IMR-90 (cell line): ENCODE data around the gene ZNF761. TPM values are rescaled to one million over a fixed set of nuclear protein-coding genes. Genes with fewer than 3 reads are reported as not detected.

Source experiments
- ATAC-seq: fragments of 200-7000 bp; cut with Tn5 transposase; 2 replicates; pipeline ENCODE4 v1.9.1; 2020; ENCODE audit warnings: low read depth, mild to moderate bottlenecking, moderate library complexity
- BruUV-seq: library from RNA; stranded (reverse); fragments of 400-500 nt; replicated peaks from 2 replicates; lab custom pipeline; 2021; lab: Mats Ljungman, UMichigan
- CTCF ChIA-PET: fragments of 300-600 bp; formaldehyde crosslinking; extraction: SDS; loops from one replicate; lab custom pipeline; 2021; ENCODE audit warnings: antibody characterized with exemption; lab: Yijun Ruan, JAX
- POLR2A ChIA-PET: fragments of 300-600 bp; sonication (Branson Sonifier 250); formaldehyde crosslinking; loops from one replicate; lab custom pipeline; 2022; ENCODE audit warnings: antibody characterized with exemption; ENCODE audit not compliant: unreplicated experiment; lab: Charles Lee
- DNase-seq: peaks from one replicate; pipeline ENCODE4 v3.0.0; 2013
- H2AFZ ChIP-seq: replicated peaks from 2 replicates; pipeline ENCODE3; 2013; ENCODE audit warnings: low read length, mild to moderate bottlenecking; ENCODE audit not compliant: poor library complexity
- H2AK5ac ChIP-seq: 2 replicates; pipeline ENCODE4 v1.6.1; 2013; ENCODE audit warnings: low read depth, low read length, inconsistent platforms
- H2AK9ac ChIP-seq: replicated peaks from 2 replicates; pipeline ENCODE3; 2013; ENCODE audit warnings: mild to moderate bottlenecking, low read depth, low read length, moderate library complexity; ENCODE audit not compliant: poor library complexity
- H2BK120ac ChIP-seq: 2 replicates; pipeline ENCODE4 v1.6.1; 2013; ENCODE audit warnings: low read depth, low read length, inconsistent platforms
- H2BK15ac ChIP-seq: 3 replicates; pipeline ENCODE4 v1.6.1; 2013; ENCODE audit warnings: low read depth, low read length, inconsistent platforms
- H2BK20ac ChIP-seq: 2 replicates; pipeline ENCODE4 v1.6.1; 2013; ENCODE audit warnings: low read depth, mild to moderate bottlenecking, inconsistent platforms, low read length, moderate library complexity
- H2BK5ac ChIP-seq: 2 replicates; pipeline ENCODE4 v1.6.1; 2013; ENCODE audit warnings: mild to moderate bottlenecking, low read depth, low read length, inconsistent platforms; ENCODE audit not compliant: poor library complexity, severe bottlenecking
- H3K14ac ChIP-seq: replicated peaks from 2 replicates; pipeline ENCODE4 v1.6.1; 2013; ENCODE audit warnings: low read depth, low read length, inconsistent platforms
- H3K18ac ChIP-seq: 2 replicates; pipeline ENCODE4 v1.6.1; 2013; ENCODE audit warnings: low read depth, low read length, control low read depth
- H3K23ac ChIP-seq: 2 replicates; pipeline ENCODE4 v1.6.1; 2013; ENCODE audit warnings: low read depth, low read length, inconsistent platforms
- H3K27ac ChIP-seq: 2 replicates; pipeline ENCODE4 v1.5.1; 2013; ENCODE audit warnings: mild to moderate bottlenecking, control low read depth, low read length; ENCODE audit not compliant: insufficient read depth
- H3K27me3 ChIP-seq: 2 replicates; pipeline ENCODE4 v1.6.1; 2013; ENCODE audit warnings: low read length; ENCODE audit not compliant: control insufficient read depth, insufficient read depth
- H3K36me3 ChIP-seq: 2 replicates; pipeline ENCODE4 v1.6.1; 2013; ENCODE audit warnings: low read length, mixed read lengths; ENCODE audit not compliant: control insufficient read depth, insufficient read depth
- H3K4ac ChIP-seq: 2 replicates; pipeline ENCODE4 v1.6.1; 2013; ENCODE audit warnings: low read depth, low read length, inconsistent platforms
- H3K4me1 ChIP-seq: 2 replicates; pipeline ENCODE4 v1.6.1; 2013; ENCODE audit warnings: low read length, mixed read lengths; ENCODE audit not compliant: control insufficient read depth, insufficient read depth
- H3K4me2 ChIP-seq: 2 replicates; pipeline ENCODE4 v1.6.1; 2013; ENCODE audit warnings: low read depth, mild to moderate bottlenecking, control low read depth, low read length, moderate library complexity
- H3K4me3 ChIP-seq: 2 replicates; pipeline ENCODE4 v1.5.1; 2013; ENCODE audit warnings: low read depth, mild to moderate bottlenecking, control low read depth, low read length, moderate library complexity; ENCODE audit not compliant: insufficient read depth
- H3K56ac ChIP-seq: 2 replicates; pipeline ENCODE4 v1.6.1; 2013; ENCODE audit warnings: low read length, inconsistent platforms; ENCODE audit not compliant: insufficient read depth; ENCODE audit errors: extremely low read depth
- H3K79me1 ChIP-seq, 2 experiments: 2 replicates each; pipeline ENCODE4 v1.6.1; 2013; ENCODE audit warnings: low read length in 2 of 2, inconsistent platforms in 1 of 2, low read depth in 1 of 2
- H3K9ac ChIP-seq: 2 replicates; pipeline ENCODE4 v1.6.1; 2013; ENCODE audit warnings: low read depth, low read length, control low read depth
- H3K9me1 ChIP-seq: 2 replicates; pipeline ENCODE4 v1.6.1; 2013; ENCODE audit warnings: low read length, inconsistent platforms; ENCODE audit not compliant: insufficient read depth
- H3K9me3 ChIP-seq: 2 replicates; pipeline ENCODE4 v1.6.1; 2013; ENCODE audit warnings: low read length; ENCODE audit not compliant: control insufficient read depth, insufficient read depth
- H4K20me1 ChIP-seq: 2 replicates; pipeline ENCODE4 v1.6.1; 2013; ENCODE audit warnings: low read length, inconsistent platforms; ENCODE audit not compliant: insufficient read depth
- H4K5ac ChIP-seq: 2 replicates; pipeline ENCODE4 v1.6.1; 2013; ENCODE audit warnings: mild to moderate bottlenecking, low read depth, low read length, control low read depth
- H4K8ac ChIP-seq, 2 experiments: 2 replicates each; pipeline ENCODE4 v1.6.1; 2013; ENCODE audit warnings: low read depth in 2 of 2, low read length in 2 of 2, control low read depth in 1 of 2, inconsistent platforms in 1 of 2
- H4K91ac ChIP-seq: 2 replicates; pipeline ENCODE4 v1.6.1; 2013; ENCODE audit warnings: low read depth, low read length, inconsistent platforms; ENCODE audit not compliant: insufficient read depth
- BHLHE40 ChIP-seq: fragments of 150-350 bp; IDR thresholded peaks from 2 replicates; pipeline ENCODE4 v1.6.1; 2016; ENCODE audit warnings: mild to moderate bottlenecking, low read depth, low read length
- CHD1 ChIP-seq: IDR thresholded peaks from 2 replicates; pipeline ENCODE4 v1.6.1; 2012; ENCODE audit warnings: low read depth, low read length, improper control_type of control experiment
- CTCF ChIP-seq: conservative IDR thresholded peaks from 2 replicates; pipeline ENCODE4 v1.5.1; 2012; ENCODE audit warnings: mild to moderate bottlenecking, low read depth, low read length, improper control_type of control experiment
- FOS ChIP-seq: fragments of 150-350 bp; IDR thresholded peaks from 2 replicates; pipeline ENCODE4 v1.6.1; 2016; ENCODE audit warnings: low read depth, low read length
- MAFK ChIP-seq: IDR thresholded peaks from 2 replicates; pipeline ENCODE4 v1.6.1; 2012; ENCODE audit warnings: low read depth, low read length, improper control_type of control experiment
- MAZ ChIP-seq: IDR thresholded peaks from 2 replicates; pipeline ENCODE4 v1.6.1; 2012; ENCODE audit warnings: low read depth, mild to moderate bottlenecking, low read length, improper control_type of control experiment, moderate library complexity, borderline replicate concordance
- MXI1 ChIP-seq: IDR thresholded peaks from 2 replicates; pipeline ENCODE4 v1.6.1; 2012; ENCODE audit warnings: low read depth, mild to moderate bottlenecking, low read length, moderate library complexity, borderline replicate concordance
- NFE2L2 ChIP-seq: fragments of 150-350 bp; IDR thresholded peaks from 2 replicates; pipeline ENCODE4 v1.6.1; 2016; ENCODE audit warnings: low read depth, mild to moderate bottlenecking, low read length
- POLR2A ChIP-seq: IDR thresholded peaks from 2 replicates; pipeline ENCODE4 v1.6.1; 2012; ENCODE audit warnings: mild to moderate bottlenecking, low read depth, low read length
- RCOR1 ChIP-seq: IDR thresholded peaks from 2 replicates; pipeline ENCODE4 v1.6.1; 2012; ENCODE audit warnings: mild to moderate bottlenecking, low read length, improper control_type of control experiment; ENCODE audit not compliant: insufficient replicate concordance
- RFX5 ChIP-seq: IDR thresholded peaks from 2 replicates; pipeline ENCODE4 v1.8.0; 2012; ENCODE audit warnings: low read depth, mild to moderate bottlenecking, low read length, moderate library complexity
- SMC3 ChIP-seq: fragments of 150-350 bp; IDR thresholded peaks from 2 replicates; pipeline ENCODE4 v1.6.1; 2016; ENCODE audit warnings: low read depth, mild to moderate bottlenecking, antibody characterized with exemption, low read length, moderate library complexity
- WGBS, 2 experiments: methylation state at CpG; one replicate each; pipeline versions ENCODE4 v1.1.5 to v1.1.7; 2013; ENCODE audit warnings: missing lambda C conversion rate in 2 of 2; ENCODE audit not compliant: insufficient read length in 1 of 2; ENCODE audit errors: extremely low coverage in 2 of 2; 5-methylcytosine and 5-hydroxymethylcytosine counted together
- dilution Hi-C: fragments of 300-500 bp; cut with HindIII; formaldehyde crosslinking; loops from one replicate; pipeline ENCODE4 v1.14.3; 2018; ENCODE audit warnings: low sequenced_read_pairs; ENCODE audit not compliant: unreplicated experiment
- in situ Hi-C: fragments of 300-500 bp; cut with MboI; formaldehyde crosslinking; loops from 3 replicates; pipeline ENCODE4 v1.14.3; 2019; ENCODE audit warnings: low sequenced_read_pairs, inconsistent platforms, mixed read lengths
- intact Hi-C: fragments of 100-400 bp; cut with micrococcal nuclease; formaldehyde crosslinking; loops from 2 replicates; pipeline ENCODE4 v1.10.0; 2022
- polyA plus RNA-seq, 3 experiments: library from polyadenylated mRNA; depleted of rRNA; stranded (reverse); fragments of >200 nt; gene quantifications; 2 replicates each; pipeline ENCODE4 v1.2.3, GENCODE V29; 2012; ENCODE audit warnings: low replicate concordance in 1 of 3
- total RNA-seq: library from RNA; depleted of rRNA; stranded (reverse); fragments of >200 nt; gene quantifications from 2 replicates; pipeline ENCODE4 v1.2.3, GENCODE V29; 2012
- TF ChIP-seq, protein P1 (sequence below): fragments of 150-350 bp; IDR thresholded peaks from 2 replicates; pipeline ENCODE4 v1.6.1; 2017; ENCODE audit warnings: mild to moderate bottlenecking, antibody characterized with exemption, low read length, low read depth
- TF ChIP-seq, protein P2 (sequence below): fragments of 150-350 bp; IDR thresholded peaks from 2 replicates; pipeline ENCODE4 v1.6.1; 2016; ENCODE audit warnings: low read depth, mild to moderate bottlenecking, low read length, moderate library complexity, borderline replicate concordance

Gene ZNF761
- total and polyA plus RNA-seq, 2 of the 4 experiments (the other 2 are of a cell fraction): 7.9 to 21.9 TPM

GRCh38 chr19:53409505-53410204 lies 22.1 kb upstream of the ZNF761 start:
- H3K9me3 ChIP-seq: peaks cover 52% of the 10 kb centered on the region
- intact Hi-C loops (no loop called here), in situ Hi-C loops (no loop called here), dilution Hi-C loops (no loop called here)
- H3K79me1 ChIP-seq: no peaks in the 10 kb centered on the region
- H3K14ac ChIP-seq: no peak overlapping the region
- H3K27me3 ChIP-seq: no peaks in the 10 kb centered on the region
- CTCF ChIA-PET: interaction anchor here (1.1 kb wide), 1 partner anchor 15 kb away, joined by 4 read pairs; the partner anchor contains the start of gene ZNF765
- no peak overlapping the region for H2BK20ac ChIP-seq
- H4K8ac ChIP-seq: no peak overlapping the region
- no peak overlapping the region for H2BK15ac ChIP-seq
- no peak overlapping the region for H3K27ac ChIP-seq
- H2BK120ac ChIP-seq: no peak overlapping the region
- POLR2A ChIA-PET: no interaction called here
- no peak overlapping the region for H2AK5ac ChIP-seq
- H3K23ac ChIP-seq: no peak overlapping the region
- no CpG with 5 or more reads among the region's 7 CpGs for WGBS, 2 experiments
- no peak overlapping the region for H2BK5ac ChIP-seq
- no peak overlapping the region for H2AFZ ChIP-seq
- no peak overlapping the region for H2AK9ac ChIP-seq
- H3K36me3 ChIP-seq: peaks cover 21% of the 10 kb centered on the region
- no peaks in the 10 kb centered on the region for H3K4me1 ChIP-seq
- DNase-seq (no peak), ATAC-seq (no peak)
- no peaks in the 10 kb centered on the region for H3K9me1 ChIP-seq
- no peak overlapping the region for H3K18ac ChIP-seq
- no peak overlapping the region for H3K4ac ChIP-seq
- no peak overlapping the region for H4K5ac ChIP-seq
- H4K20me1 ChIP-seq: no peaks in the 10 kb centered on the region
- TF ChIP-seq, protein P1, sequence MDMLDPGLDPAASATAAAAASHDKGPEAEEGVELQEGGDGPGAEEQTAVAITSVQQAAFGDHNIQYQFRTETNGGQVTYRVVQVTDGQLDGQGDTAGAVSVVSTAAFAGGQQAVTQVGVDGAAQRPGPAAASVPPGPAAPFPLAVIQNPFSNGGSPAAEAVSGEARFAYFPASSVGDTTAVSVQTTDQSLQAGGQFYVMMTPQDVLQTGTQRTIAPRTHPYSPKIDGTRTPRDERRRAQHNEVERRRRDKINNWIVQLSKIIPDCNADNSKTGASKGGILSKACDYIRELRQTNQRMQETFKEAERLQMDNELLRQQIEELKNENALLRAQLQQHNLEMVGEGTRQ: no peak
- TF ChIP-seq, protein P2, sequence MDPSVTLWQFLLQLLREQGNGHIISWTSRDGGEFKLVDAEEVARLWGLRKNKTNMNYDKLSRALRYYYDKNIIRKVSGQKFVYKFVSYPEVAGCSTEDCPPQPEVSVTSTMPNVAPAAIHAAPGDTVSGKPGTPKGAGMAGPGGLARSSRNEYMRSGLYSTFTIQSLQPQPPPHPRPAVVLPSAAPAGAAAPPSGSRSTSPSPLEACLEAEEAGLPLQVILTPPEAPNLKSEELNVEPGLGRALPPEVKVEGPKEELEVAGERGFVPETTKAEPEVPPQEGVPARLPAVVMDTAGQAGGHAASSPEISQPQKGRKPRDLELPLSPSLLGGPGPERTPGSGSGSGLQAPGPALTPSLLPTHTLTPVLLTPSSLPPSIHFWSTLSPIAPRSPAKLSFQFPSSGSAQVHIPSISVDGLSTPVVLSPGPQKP: no peak
- TF ChIP-seq SMC3 (no peak), FOS (no peak), POLR2A (no peak), CTCF (no peak), BHLHE40 (no peak), RCOR1 (no peak), MAZ (no peak), RFX5 (no peak), CHD1 (no peak), NFE2L2 (no peak), MAFK (no peak), MXI1 (no peak)
- no peak overlapping the region for H3K4me2 ChIP-seq
- no peak overlapping the region for H3K4me3 ChIP-seq
- H3K9ac ChIP-seq: no peak overlapping the region
- no TSS peak for BruUV-seq
- H3K56ac ChIP-seq: no peak overlapping the region
- no peak overlapping the region for H4K91ac ChIP-seq
